MM.1S (cell line): ENCODE data around the gene PHTF1.

Experiments used
- DNase-seq: peaks from one replicate; pipeline ENCODE4 v3.0.0-alpha.2; 2015
- H2AFZ ChIP-seq: fragments of 300-600 bp; sonication (generic); 2 replicates; pipeline ENCODE4 v1.6.0; 2016; ENCODE audit warnings: antibody characterized with exemption, low read length
- H3F3A ChIP-seq: fragments of 300-600 bp; sonication (generic); 2 replicates; pipeline ENCODE4 v1.6.1; 2016; ENCODE audit warnings: mild to moderate bottlenecking, antibody characterized with exemption, low read length, moderate library complexity, mixed read lengths; ENCODE audit not compliant: insufficient read depth
- H3K27ac ChIP-seq: fragments of 300-600 bp; sonication (generic); 2 replicates; pipeline ENCODE4 v1.5.1; 2016; ENCODE audit warnings: mild to moderate bottlenecking, low read length
- H3K27me3 ChIP-seq: fragments of 300-600 bp; sonication (generic); replicated peaks from 2 replicates; pipeline ENCODE4 v1.6.0; 2016; ENCODE audit warnings: low read length; ENCODE audit not compliant: insufficient read depth
- H3K36me3 ChIP-seq: fragments of 300-600 bp; sonication (generic); replicated peaks from 2 replicates; pipeline ENCODE4 v1.6.1; 2016; ENCODE audit warnings: mild to moderate bottlenecking, low read length, mixed read lengths; ENCODE audit not compliant: insufficient read depth
- H3K4me1 ChIP-seq: fragments of 300-600 bp; sonication (generic); 2 replicates; pipeline ENCODE4 v1.6.1; 2016; ENCODE audit warnings: low read length, mixed read lengths
- H3K4me2 ChIP-seq: fragments of 300-600 bp; sonication (generic); 2 replicates; pipeline ENCODE4 v1.6.0; 2016; ENCODE audit warnings: low read depth, low read length
- H3K4me3 ChIP-seq: fragments of 300-600 bp; sonication (generic); 2 replicates; pipeline ENCODE4 v1.5.1; 2016; ENCODE audit warnings: low read length, mixed read lengths
- H3K79me2 ChIP-seq: fragments of 300-600 bp; sonication (generic); 2 replicates; pipeline ENCODE4 v1.6.1; 2016; ENCODE audit warnings: mixed run types, low read length, mixed read lengths
- H3K9ac ChIP-seq: fragments of 300-600 bp; sonication (generic); 2 replicates; pipeline ENCODE4 v1.6.1; 2016; ENCODE audit warnings: low read length, mixed read lengths
- H3K9me2 ChIP-seq: fragments of 300-600 bp; sonication (generic); replicated peaks from 2 replicates; pipeline ENCODE4 v1.6.1; 2016; ENCODE audit warnings: mild to moderate bottlenecking, low read length, mixed read lengths; ENCODE audit not compliant: insufficient read depth
- H3K9me3 ChIP-seq: fragments of 300-600 bp; sonication (generic); replicated peaks from 2 replicates; pipeline ENCODE4 v1.6.1; 2016; ENCODE audit warnings: mild to moderate bottlenecking, low read length, mixed read lengths; ENCODE audit not compliant: insufficient read depth
- H4K20me1 ChIP-seq: fragments of 300-600 bp; sonication (generic); 2 replicates; pipeline ENCODE4 v1.6.1; 2016; ENCODE audit warnings: mild to moderate bottlenecking, low read length, moderate library complexity, mixed read lengths; ENCODE audit not compliant: insufficient read depth
- CTCF ChIP-seq: fragments of 300-600 bp; sonication (generic); IDR thresholded peaks from 2 replicates; pipeline ENCODE4 v1.5.1; 2016; ENCODE audit warnings: antibody characterized with exemption, low read length, mixed read lengths
- EZH2 ChIP-seq: fragments of 300-600 bp; sonication (generic); optimal IDR thresholded peaks from 2 replicates; pipeline ENCODE3; 2017; ENCODE audit warnings: low read depth, mild to moderate bottlenecking, antibody characterized with exemption, low read length, mixed read lengths
- EZH2phosphoT487 ChIP-seq: fragments of 300-600 bp; sonication (generic); IDR thresholded peaks from 2 replicates; pipeline ENCODE4 v1.6.1; 2018; ENCODE audit warnings: antibody characterized with exemption, low read length

Gene PHTF1

GRCh38 chr1:113792986-113793385 lies 33.7 kb upstream of the PHTF1 start:
- peak overlapping the region; percentile 83 for H3K27ac ChIP-seq
- H3F3A ChIP-seq: peaks cover 7% of the 10 kb centered on the region; the same call in 1 of the 2 replicates
- no peak for DNase-seq
- H3K4me1 ChIP-seq: peaks cover 10% of the 10 kb centered on the region; the same call in 1 of the 2 replicates
- peak overlapping the region; percentile 41; the same call in 1 of the 2 replicates for H3K9ac ChIP-seq
- peak overlapping the region; percentile 6; the same call in 1 of the 2 replicates for H3K4me2 ChIP-seq
- no peaks in the 10 kb centered on the region for H4K20me1 ChIP-seq
- H3K36me3 ChIP-seq: no peaks in the 10 kb centered on the region
- no peaks in the 10 kb centered on the region for H3K9me2 ChIP-seq
- H3K9me3 ChIP-seq: no peaks in the 10 kb centered on the region
- no peak overlapping the region for H3K4me3 ChIP-seq
- H2AFZ ChIP-seq: no peak overlapping the region
- TF ChIP-seq CTCF (no peak), EZH2phosphoT487 (no peak), EZH2 (no peak)
- H3K79me2 ChIP-seq: peaks cover 20% of the 10 kb centered on the region
- no peaks in the 10 kb centered on the region for H3K27me3 ChIP-seq

- no peaks in the 10 kb centered on the region for H3K9me3 ChIP-seq
- H3K36me3 ChIP-seq: no peaks in the 10 kb centered on the region
- no peaks in the 10 kb centered on the region for H3K27me3 ChIP-seq
- H3K4me1 ChIP-seq: peaks cover 10% of the 10 kb centered on the region; the same call in 1 of the 2 replicates
- peaks cover 7% of the 10 kb centered on the region; the same call in 1 of the 2 replicates for H3F3A ChIP-seq
- no peaks in the 10 kb centered on the region for H4K20me1 ChIP-seq
- H3K79me2 ChIP-seq: peaks cover 20% of the 10 kb centered on the region
- H3K4me2 ChIP-seq: peak overlapping the region; percentile 57; the same call in 1 of the 2 replicates
- H3K9me2 ChIP-seq: no peaks in the 10 kb centered on the region
- no peak overlapping the region for H3K4me3 ChIP-seq
- peak overlapping the region; percentile 41; the same call in 1 of the 2 replicates for H3K9ac ChIP-seq
- TF ChIP-seq EZH2phosphoT487 (no peak), CTCF (no peak), EZH2 (no peak)
- DNase-seq: peak; percentile 72
- H2AFZ ChIP-seq: peak overlapping the region; percentile 23; the same call in 1 of the 2 replicates
- peak overlapping the region; percentile 83 for H3K27ac ChIP-seq
These were observed 33.2 kb upstream of the PHTF1 start for GRCh38 chr1:113792471-113792870.

- peaks cover 30% of the 10 kb centered on the region for H3K4me1 ChIP-seq
- peaks cover 20% of the 10 kb centered on the region for H3F3A ChIP-seq
- no peak overlapping the region for H3K9ac ChIP-seq
- no peaks in the 10 kb centered on the region for H4K20me1 ChIP-seq
- peaks cover 34% of the 10 kb centered on the region for H3K79me2 ChIP-seq
- H2AFZ ChIP-seq: no peak overlapping the region
- no peak for TF ChIP-seq EZH2
- TF ChIP-seq EZH2phosphoT487: no peak
- no peak for TF ChIP-seq CTCF
- DNase-seq: no peak
- H3K4me3 ChIP-seq: no peak overlapping the region
- H3K27ac ChIP-seq: no peak overlapping the region
- no peaks in the 10 kb centered on the region for H3K9me3 ChIP-seq
- H3K9me2 ChIP-seq: no peaks in the 10 kb centered on the region
- H3K4me2 ChIP-seq: no peak overlapping the region
- no peaks in the 10 kb centered on the region for H3K36me3 ChIP-seq
- no peaks in the 10 kb centered on the region for H3K27me3 ChIP-seq
These were observed 29.5 kb upstream of the PHTF1 start for GRCh38 chr1:113788802-113789201.
